GM18868 (cell line): ENCODE measurements around the gene SRP14.

ENCODE experiments used
- ATAC-seq: cut with Tn5 transposase; IDR thresholded peaks from one replicate; pipeline ENCODE4 v1.9.1; 2021; ENCODE audit warnings: mild to moderate bottlenecking, moderate library complexity; ENCODE audit not compliant: unreplicated experiment

Gene SRP14

DNA sequence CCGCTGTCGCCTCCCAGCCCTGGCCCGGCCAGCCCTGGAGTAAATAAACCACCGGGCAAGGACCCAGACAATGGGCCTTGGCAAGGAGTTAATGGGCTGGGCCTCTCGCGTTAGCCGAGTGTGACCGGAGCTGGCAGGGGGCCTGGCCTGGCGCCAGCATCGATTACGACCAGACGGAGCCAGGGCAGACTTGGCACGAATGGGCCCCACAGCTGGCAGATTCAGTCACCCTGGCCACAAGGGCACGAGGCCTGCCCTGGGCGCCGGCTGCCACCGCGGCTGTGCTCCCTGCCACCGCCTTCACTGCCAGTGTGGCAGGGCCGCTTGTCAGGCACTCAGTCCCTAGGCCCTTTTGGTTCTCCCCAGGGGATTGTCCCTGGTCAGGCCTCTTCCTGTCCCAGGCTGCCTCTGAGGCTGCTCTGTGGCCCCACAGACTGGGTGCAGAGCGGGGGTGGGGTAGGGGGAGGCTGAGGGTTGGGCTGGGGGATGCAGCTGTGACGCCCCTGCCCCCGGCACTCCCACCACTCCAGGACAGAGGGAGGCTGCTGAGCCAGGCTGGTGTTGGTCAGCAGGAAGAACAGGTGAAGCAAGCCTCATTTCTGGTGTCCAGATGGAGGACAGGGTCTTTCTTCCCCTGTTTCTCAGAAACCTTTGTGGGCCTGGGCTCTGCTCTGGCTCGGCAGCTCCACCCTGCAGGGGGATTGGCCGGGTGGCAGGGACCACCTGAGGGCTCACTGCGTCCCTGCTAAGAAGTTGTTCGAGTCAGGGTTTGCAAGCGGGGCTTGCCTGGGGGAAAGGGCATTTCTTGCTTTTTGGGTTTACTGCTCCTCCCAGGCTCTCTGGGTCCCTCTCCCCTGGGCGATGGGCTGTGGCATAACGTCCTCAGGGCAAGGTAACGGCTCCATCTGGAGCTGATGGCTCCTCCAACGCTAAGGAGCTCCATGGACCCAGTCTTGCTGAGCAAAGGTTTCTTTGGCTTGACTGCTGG is 30.5 kb upstream of the SRP14 start:
- ATAC-seq = peak; percentile 62

DNA sequence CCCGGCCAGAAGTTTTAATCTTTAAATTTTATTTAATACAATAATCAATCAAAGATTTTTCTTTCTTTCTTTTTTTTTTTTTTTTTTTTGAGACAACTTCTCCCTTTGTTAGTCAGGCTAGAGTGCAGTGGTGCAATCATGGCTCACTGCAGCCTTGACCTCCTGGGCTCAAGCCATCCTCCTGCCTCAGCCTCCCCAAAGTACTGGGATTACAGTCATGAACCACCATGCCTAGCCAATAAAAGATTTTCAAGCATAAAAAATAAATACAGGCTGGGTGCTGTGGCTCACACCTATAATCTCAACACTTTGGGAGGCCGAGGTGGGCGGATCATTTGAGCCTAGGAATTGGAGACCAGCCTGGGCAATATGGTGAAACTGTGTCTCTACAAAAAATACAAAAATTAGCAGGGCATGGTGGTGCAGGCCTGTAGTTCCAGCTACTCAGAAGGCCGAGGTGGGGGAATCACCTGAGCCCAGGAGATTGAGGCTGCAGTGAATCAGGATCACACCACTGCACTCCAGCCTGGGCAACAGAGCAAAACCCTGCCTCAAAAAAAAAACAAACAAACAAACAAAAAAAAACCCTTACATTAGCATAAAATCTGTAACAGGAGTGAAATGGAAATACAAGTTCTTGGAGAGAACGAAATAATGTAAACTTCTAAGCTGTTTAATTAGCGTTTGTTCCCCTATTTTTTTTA is 29.1 kb upstream of the SRP14 start:
- ATAC-seq = no peak

DNA sequence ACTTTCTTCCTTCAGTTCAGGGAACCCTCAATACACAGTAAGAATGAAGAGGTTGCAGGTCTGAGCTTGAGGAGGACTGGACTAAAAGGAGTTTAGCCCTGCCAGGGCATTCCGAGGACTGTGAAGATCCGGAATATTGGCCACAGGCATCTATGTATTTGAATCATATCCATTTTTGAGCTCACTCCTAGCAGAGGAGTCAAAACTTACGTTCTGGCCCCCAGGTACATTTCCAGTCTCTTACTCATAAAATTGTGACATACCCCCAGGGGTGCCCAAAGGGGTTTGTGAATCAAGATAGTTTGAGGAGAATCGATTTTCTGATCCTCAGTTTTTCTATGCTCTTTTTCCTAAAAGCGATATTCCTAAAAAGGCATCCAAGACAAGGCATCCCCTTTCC is 27.6 kb upstream of the SRP14 start:
- no peak for ATAC-seq

DNA sequence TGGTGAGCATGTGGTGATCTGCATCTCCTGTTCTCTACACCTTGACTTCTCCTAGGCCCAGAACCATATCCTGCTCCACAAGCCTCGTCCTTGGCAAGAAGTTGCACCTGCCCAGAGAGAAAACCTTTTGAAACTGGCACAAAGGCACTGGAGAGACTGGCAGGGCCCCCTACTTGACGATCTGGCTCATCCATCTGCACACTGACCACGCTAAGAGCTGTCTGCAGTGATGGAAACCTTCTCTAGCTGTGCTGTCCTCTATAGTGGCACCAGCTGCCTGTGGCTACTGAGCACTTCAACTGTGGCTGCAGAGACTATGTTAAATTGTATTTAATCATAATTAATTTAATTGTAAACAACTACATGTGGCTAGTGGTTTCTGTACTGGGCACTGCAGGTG is 26.2 kb upstream of the SRP14 start:
- no peak for ATAC-seq

DNA sequence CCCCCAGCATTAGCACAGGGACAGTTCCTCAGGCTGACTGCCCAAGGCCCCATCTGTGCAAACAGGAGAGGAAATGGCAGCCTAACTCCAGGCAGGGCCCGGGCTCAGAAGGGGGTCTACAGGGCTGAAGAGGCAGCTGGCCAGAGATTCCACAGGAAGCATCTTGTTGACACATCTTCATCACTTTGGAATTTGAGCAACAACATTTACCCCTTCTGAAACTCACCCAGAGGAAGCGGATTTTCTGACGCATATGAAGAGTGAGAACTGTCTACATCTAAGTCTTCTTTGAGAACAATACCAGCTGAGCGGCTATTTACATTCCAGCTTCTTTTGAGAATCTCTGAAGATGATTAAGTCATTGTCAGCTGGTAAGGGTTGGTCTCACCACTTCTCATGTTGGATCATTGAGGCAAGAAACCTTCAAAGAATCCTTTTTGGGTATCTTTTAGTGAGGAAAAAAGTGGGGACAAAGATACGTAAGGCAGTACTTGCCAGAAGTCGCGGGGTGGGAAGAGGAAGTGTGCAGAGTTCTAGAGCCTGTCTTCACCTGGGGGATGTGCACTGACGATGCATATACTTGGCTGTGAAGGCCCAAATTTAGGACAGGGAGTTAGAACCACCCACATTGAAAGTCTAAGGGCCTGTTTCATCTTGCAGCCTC is 25.4 kb upstream of the SRP14 start:
- ATAC-seq = peak; percentile 65

DNA sequence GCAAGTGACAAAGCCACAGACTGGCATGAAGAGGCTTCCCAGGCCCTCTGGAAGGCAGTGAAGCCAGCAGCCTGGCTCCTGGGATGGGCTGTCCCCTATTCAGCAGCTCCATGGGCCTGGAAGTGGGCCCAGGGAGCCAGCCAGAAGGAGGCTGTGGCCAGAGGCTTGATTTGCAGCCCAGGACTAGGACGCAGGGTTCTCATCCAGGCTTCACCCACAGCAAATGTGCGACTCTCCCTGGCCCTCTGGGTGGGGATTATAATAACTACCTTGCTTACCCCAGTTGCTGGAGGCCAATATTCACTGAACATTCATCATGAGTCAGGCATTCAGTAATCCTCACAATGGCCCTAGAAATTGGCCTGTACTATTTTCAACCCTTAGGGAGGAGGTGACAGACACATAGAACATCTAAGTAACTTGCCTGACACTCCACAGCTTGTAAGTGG is 24.6 kb upstream of the SRP14 start:
- ATAC-seq = no peak

DNA sequence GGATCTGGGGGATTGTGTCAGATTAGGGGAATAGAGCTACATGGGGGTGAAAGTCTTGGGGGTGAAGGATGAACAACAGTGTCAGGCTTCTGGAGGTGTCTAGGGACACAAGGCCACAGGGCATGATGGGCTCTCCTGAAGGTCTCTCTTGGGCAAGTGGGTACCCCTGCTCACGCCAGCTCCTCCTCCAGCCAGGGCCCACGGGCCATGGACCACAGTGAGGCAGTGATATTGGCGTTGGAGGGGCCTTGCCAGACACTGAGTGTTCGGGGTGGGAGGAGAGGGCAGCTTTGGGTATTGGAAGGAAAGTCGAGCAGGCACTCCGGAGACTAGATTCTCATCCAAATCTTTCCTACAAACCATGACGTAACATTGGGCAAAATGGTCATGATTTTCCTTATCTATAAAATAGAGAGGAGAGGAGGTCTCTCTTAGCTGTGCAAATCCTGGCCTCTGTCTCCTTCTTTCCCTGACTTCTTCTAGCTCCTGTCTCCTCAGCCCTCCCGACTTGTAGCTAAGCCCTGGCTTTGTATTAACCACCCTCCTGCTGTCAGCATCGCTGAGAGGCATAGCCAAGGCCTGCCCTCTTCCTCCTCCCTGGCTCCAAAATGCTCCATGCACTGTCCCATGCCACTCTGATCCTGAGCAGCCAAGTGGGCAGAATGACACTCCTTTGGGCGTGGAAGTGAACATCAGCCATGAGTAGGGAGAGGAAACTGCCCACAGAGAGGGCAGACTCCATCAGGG is 24.0 kb upstream of the SRP14 start:
- ATAC-seq = no peak

DNA sequence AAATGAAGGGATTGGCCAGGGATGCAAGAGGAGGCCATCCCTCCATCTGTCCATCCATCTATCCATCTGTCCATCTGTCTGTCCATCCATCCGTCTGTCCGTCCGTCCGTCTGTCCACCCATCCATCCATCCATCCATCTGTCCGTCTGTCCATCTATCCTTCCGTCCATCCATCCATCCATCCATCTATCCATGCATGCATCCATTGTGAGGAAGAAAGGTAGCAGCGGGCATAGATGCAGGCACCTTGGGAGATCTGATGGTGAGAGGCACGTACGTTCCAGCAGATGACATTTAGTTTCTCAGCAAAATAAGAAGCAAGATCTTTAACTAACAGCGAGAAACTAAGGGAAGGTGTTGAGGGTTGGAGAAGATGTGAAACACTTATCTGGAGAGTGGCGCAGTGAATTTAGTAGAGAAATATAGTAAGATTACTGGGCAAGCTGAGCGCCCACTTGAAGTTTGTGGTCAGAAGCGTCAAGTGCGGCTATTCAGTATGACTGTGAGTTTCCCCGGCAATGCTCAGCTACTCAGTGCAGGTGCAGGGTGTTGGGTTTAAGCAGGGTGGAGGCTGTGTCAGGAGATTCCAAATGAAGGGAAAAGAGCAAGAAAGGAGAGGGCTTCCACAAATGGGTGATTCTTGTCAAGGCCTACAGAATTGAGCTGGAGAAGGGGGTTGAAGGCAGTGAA is 22.4 kb upstream of the SRP14 start:
- ATAC-seq = peak; percentile 38

DNA sequence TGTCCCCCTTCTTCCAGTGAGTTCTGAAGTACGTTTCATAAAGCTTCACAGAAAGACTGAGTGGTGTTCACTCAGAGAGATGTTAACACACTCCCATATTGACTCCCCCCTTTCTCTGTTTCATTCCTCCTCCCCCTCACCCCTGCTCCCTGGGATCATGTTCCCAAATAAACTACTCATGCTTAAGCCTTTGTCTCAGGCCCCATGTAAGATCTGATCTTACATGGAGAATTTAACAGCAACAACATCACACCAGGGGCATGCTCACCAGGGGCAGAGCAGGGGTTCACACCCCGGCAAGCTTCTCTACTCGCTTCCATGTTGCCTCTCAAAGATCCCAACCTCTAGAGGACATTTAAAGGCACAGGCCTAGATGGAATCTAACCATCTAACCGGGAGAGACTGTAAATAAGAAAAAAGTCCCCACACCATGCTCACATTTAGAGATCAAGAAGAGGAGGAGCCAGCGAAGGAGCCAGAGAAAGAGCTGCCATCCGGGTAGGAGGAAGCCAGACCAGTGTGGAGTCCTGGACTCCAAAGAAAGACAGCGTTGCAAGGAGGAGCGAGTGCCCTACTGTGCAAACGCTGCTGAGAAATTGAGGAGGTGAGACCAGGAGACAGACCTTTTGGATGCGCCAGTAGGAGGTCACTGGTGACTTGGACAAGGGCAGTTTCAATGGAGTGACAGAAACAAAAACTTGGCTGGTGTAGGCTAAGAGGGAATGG is 21.4 kb upstream of the SRP14 start:
- ATAC-seq = no peak

DNA sequence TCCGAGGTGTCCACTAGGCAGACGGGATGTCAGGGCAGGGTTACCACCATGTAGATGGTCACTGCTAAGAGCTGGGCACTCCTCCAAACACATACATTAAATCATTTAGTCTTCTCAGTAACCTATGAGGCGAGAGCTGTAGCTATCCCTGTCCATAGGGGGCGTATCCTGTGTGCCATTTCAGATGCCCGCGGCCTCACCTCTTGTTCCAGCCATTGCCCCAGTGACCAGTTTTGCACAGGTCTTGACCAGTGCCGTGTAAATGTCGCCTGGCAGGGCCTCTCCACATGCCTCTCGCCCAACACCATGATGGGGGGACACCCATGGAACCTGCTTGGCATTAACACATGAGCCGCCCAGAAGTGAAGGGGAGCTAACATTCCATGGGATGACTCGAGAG is 20.8 kb upstream of the SRP14 start:
- no peak for ATAC-seq

DNA sequence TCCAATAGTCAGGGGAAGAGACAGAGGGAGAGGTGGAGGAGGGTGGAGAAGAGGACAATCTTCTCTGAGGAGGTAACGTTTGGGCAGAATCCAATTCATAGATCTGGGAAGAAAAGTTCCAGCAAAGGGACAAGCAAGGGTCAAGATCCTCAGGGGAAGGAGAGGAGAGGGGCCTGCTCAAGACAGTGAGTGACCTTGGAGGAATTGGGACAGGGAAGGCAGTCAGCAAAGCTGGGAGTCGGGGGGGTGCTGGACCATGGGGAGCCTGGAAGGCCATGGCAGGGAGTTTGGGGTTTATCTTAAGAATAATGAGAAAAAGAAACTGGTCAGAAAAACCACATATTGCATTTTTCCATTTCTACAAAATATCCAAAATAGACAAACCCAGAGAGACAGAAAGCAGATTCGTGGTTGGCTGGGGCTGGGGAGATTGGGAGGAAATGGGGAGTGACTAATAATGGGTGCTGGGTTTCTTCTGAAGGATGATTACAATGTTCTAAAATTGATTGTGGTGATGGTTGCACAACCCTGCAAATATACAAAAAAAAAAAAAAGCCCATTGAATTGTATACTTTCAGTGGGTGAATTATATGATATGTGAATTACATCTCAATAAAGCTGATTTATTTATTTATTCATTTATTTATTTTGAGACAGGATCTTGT is 19.6 kb upstream of the SRP14 start:
- no peak for ATAC-seq

DNA sequence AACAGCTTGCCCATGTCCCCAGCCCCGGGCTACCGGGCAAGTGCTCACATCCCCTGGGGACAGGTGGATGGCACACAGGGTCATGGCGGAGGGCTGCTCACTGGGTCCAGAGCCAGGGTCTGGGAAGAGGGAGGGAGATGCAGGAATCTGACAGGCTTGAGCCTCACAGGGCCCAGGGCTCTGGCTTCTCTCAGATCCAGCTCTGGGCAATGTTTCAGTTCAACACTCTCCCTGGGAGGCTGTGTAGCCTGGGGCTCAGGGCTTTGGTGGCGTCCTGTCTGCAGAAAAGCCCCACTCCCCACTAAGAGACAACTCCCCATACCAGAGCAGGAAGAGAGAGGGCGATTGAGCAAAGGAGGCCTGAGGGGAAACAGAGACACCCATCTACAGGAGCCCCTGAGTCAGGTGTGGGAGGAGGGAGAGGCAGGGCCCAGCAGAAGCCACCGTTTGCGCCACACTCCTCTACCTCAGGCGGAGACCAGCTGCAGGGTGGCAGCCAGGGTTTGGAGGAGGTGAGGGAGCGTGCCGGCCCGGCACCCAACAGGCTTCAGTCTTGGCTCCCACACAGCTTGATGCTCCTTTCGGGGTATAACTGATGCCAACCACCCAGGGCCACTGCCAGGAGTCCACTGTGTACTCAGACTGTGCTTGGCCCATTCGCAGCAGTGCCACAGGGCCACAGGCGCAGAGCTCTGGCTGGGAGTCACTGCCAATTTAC is 16.8 kb upstream of the SRP14 start:
- ATAC-seq = no peak

DNA sequence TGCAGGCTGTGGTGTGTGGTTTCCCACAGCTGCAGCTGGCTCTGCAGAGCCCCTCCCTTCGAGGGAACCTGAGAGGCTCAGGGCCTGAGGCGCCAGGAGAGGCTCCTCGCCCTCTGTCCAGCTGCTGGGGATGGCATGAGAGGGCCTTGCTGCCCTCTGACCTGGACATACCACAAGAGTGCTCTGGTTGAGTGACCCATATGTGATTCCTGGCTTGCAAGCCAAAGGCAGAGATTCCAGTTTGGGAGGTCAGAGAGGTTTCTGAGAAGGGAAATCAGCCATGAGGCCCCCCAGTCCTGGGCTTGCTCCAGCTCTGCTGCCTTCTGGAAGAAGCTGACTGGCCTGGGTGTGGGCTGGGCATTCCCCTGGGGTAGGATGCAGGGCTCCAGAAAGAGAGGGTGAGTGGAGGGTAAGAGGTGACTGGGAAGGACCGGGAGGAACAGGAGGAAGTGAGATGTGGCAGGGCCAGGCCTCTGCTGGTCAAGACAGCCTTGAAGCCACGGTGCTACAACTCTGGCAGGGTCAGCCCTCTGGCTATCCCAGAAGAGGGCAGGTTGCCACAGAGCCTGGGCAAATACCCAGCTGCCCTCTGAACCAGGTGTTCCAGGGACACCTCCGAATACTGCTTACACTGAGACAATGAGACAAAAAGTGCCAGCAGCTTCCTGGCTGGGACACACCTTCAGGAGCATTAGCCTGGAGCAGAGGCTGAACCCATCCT is 16.0 kb upstream of the SRP14 start:
- ATAC-seq = peak; percentile 67

DNA sequence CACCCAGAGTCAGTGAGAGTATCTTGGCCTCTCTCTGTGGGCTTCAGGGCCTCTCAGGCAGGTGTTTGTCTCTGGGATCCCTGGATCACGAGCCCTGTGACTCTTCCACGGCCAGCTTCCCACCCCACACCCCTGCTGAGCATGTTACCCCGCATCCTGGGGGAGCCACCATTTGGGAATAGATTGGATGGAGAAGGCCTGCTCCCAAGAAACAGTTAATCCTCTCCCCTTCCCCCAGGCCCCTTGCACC is 15.5 kb upstream of the SRP14 start:
- ATAC-seq = peak; percentile 48

DNA sequence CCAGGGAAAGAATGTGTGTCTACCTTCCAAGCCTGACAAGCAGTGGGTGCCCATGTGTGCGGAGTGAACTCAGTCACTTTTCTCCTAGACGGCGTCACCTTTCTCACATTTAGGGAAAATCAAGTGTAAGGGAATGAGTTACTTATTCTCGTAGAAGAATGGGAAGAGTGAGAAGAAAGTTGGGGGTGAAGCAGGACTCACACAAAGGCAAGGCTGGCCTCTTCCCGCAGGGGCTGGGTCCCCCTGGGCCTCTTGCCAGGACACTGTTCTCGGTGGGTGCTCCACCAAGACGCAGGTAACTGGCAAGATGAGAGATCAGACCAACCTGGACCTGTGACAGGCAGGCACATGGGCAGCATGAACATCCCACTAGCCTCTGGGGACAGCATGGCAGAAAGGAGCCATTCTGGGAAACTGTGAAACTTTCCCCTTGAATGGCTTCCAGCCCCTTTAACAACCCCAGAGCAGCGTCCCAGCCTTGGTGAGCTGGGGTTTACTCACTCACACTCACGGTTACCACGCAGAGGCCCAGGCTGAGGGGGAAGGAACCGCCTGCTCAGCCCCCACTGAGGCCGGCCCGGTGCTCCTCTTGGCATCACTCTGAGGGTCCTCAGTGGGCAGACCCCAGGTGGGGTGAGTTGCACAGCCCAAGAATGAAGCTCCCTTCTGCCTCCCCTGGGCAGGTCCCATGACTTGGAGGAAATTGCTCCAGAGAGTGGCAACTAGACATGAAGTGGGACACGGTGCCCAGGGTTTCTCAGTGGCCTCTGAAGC is 15.0 kb upstream of the SRP14 start:
- ATAC-seq = peak; percentile 50

DNA sequence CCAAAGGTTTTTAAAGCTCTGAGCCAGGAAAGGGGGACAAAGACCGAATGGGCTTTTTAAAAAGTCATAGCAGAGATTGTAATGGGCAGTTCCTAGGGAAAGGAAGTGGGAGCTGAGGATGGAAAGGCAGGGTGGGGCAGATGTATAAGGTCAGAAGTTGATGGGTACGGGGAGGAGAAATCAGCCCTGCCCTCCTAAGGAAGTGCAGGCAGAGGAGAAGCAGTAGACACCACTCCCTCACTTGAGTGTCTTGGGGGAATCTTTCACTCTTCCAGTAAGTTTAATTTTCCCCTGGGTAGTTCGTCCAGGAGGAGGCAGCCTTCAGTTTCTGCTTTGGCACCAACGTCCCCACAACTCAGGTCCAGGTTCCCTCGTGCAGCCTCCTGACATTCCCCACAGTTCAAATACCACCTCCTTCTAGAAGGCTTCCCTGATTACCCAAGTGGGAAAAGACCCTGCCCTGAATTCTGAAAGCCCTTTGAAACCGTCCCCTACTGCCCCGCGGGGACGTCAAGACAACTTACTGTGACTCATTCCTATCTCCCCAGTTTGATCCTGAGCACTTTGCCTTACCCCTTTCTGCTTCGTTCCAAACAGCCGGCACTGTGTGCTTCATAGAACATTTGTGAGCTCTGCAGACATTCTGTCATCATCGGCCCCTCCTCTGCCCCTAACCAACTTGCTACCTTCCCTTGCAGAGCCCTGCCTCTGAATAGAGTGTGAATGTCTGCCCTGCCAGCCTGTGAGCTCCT is 14.3 kb upstream of the SRP14 start:
- ATAC-seq = no peak

DNA sequence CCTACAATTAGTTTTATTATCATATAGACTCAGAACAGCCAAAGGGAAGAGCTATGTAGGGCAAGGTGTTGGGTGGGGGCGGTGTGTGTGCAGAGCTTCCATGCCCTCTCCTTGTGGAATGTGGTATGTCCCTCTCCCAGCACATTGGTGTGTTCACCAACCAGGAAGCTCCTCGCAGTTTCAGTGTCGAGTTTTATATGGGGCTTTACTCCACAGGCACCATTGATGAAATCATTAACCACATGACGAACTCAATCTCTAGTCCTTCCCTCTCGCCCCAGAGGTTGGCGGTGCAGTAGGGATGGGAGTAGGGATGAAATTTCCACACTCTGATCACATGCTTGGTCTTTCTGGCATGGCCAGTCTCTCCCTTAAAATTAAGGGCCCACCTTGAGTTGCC is 13.6 kb upstream of the SRP14 start:
- ATAC-seq = no peak
